Measurements from ENCODE around the gene NUPR1. TPM values are rescaled to one million over a fixed set of nuclear protein-coding genes. Genes with fewer than 3 reads are reported as not detected.

The NUPR1 gene
- total and polyA plus RNA-seq, 2 of the 13 experiments (the other 11 are each of a cell fraction or from before 2014, with no cell fraction given): 18.0 to 25.6 TPM

- TF ChIP-seq ARID5B (CRISPR knock-in tag; IDR thresholded peaks at IDR 0.05) (peak; percentile 85), ZNF253 (CRISPR knock-in tag; IDR thresholded peaks at IDR 0.05; ENCODE audit: borderline replicate concordance) (peak; percentile 93; the same call in 1 of the 2 replicates), ZNF432 (CRISPR knock-in tag; IDR thresholded peaks at IDR 0.05; ENCODE audit: borderline replicate concordance) (no peak), ZNF430 (CRISPR knock-in tag; IDR thresholded peaks at IDR 0.05) (peak; percentile 83), ZNF777 (CRISPR knock-in tag; IDR thresholded peaks at IDR 0.05) (peak; percentile 95), ZNF556 (CRISPR knock-in tag; IDR thresholded peaks at IDR 0.05; ENCODE audit: borderline replicate concordance) (peak; percentile 97), ZNF337 (CRISPR knock-in tag; IDR thresholded peaks at IDR 0.05; ENCODE audit: borderline replicate concordance, low read depth) (no peak; the same call in 1 of the 2 replicates), NCOA1 (CRISPR knock-in tag; IDR thresholded peaks at IDR 0.05) (no peak), ZNF550 (CRISPR knock-in tag; IDR thresholded peaks at IDR 0.05; ENCODE audit: borderline replicate concordance) (0 out of 2 replicates have a peak, but pooled peaks have one; percentile 81), ZNF572 (CRISPR knock-in tag; IDR thresholded peaks at IDR 0.05) (peak; percentile 97), ZSCAN5A (CRISPR knock-in tag; IDR thresholded peaks at IDR 0.05; ENCODE audit: borderline replicate concordance) (peak; percentile 95), ZHX1 (CRISPR knock-in tag; IDR thresholded peaks at IDR 0.05; ENCODE audit: low read depth) (peak; percentile 92), LBX2 (CRISPR knock-in tag; IDR thresholded peaks at IDR 0.05; ENCODE audit: borderline replicate concordance) (peak; percentile 91; the same call in 1 of the 2 replicates), ISX (CRISPR knock-in tag; conservative IDR thresholded peaks at IDR 0.05) (no peak), BCLAF1 (IDR thresholded peaks at IDR 0.05) (no peak), TARDBP (CRISPR knock-in tag; IDR thresholded peaks at IDR 0.05) (peak; percentile 93)
Measured at GRCh38 chr16:28553776-28554633, 15.2 kb upstream of the NUPR1 start, which contains the start of gene SGF29 (continued).
